Measurements from ENCODE around the gene TENM3. TPM values are rescaled to one million over a fixed set of nuclear protein-coding genes. Genes with fewer than 3 reads are reported as not detected.

Gene TENM3
- polyA plus RNA-seq, 2 donors: 0.20 to 0.39 TPM

GRCh38 chr4:182748283-182748682, 505.1 kb downstream of the TENM3 start:
- H3K4me3 ChIP-seq (ENCODE audit: low read depth in 1 of 2, low read length in 2 of 2): no peak overlapping the region
- no peaks in the 10 kb centered on the region for H3K4me1 ChIP-seq (ENCODE audit: control insufficient read depth in 2 of 2, insufficient read depth in 2 of 2, low read length in 1 of 2)
- no peaks in the 10 kb centered on the region for H3K36me3 ChIP-seq (ENCODE audit: control insufficient read depth in 2 of 2, insufficient read depth in 2 of 2, low read length in 1 of 2)
- H3K27ac ChIP-seq (ENCODE audit: low read depth in 2 of 2, low read length in 1 of 2): no peak overlapping the region
- WGBS, 2 donors: 78 to 82% methylated on average over 8 of the region's 8 CpGs
- no peaks in the 10 kb centered on the region for H3K9me3 ChIP-seq (ENCODE audit: control insufficient read depth in 2 of 2, insufficient read depth in 1 of 2, low read depth in 1 of 2, low read length in 1 of 2)
- H3K27me3 ChIP-seq (ENCODE audit: control insufficient read depth in 1 of 2, insufficient read depth in 2 of 2, low read length in 2 of 2): no peaks in the 10 kb centered on the region

GRCh38 chr4:182748949-182749348, 505.7 kb downstream of the TENM3 start:
- no peaks in the 10 kb centered on the region for H3K27me3 ChIP-seq (ENCODE audit: control insufficient read depth in 1 of 2, insufficient read depth in 2 of 2, low read length in 2 of 2)
- no peaks in the 10 kb centered on the region for H3K9me3 ChIP-seq (ENCODE audit: control insufficient read depth in 2 of 2, insufficient read depth in 1 of 2, low read depth in 1 of 2, low read length in 1 of 2)
- no peaks in the 10 kb centered on the region for H3K36me3 ChIP-seq (ENCODE audit: control insufficient read depth in 2 of 2, insufficient read depth in 2 of 2, low read length in 1 of 2)
- no peaks in the 10 kb centered on the region for H3K4me1 ChIP-seq (ENCODE audit: control insufficient read depth in 2 of 2, insufficient read depth in 2 of 2, low read length in 1 of 2)
- no peak overlapping the region for H3K4me3 ChIP-seq (ENCODE audit: low read depth in 1 of 2, low read length in 2 of 2)
- no peak overlapping the region for H3K27ac ChIP-seq (ENCODE audit: low read depth in 2 of 2, low read length in 1 of 2)
- 69 to 71% methylated on average over 2 of the region's 2 CpGs for WGBS, 2 donors

- 70 to 77% methylated on average over 1 of the region's 1 CpG for WGBS, 2 donors
- H3K4me3 ChIP-seq (ENCODE audit: low read depth in 1 of 2, low read length in 2 of 2): no peak overlapping the region
Measured at GRCh38 chr4:182749667-182750167, 506.5 kb downstream of the TENM3 start.

GRCh38 chr4:182752158-182752910, 509.1 kb downstream of the TENM3 start:
- 82 to 87% methylated on average over 2 of the region's 2 CpGs for WGBS, 2 donors
- Histone ChIP-seq H3K9me3 (ENCODE audit: control insufficient read depth in 2 of 2, insufficient read depth in 1 of 2, low read depth in 1 of 2, low read length in 1 of 2) (no peaks in the 10 kb centered on the region), H3K36me3 (ENCODE audit: control insufficient read depth in 2 of 2, insufficient read depth in 2 of 2, low read length in 1 of 2) (peaks cover 0 to 2% of the 10 kb centered on the region in 2 donors), H3K4me3 (ENCODE audit: low read depth in 1 of 2, low read length in 2 of 2) (no peak overlapping the region), H3K27ac (ENCODE audit: low read depth in 2 of 2, low read length in 1 of 2) (no peak overlapping the region), H3K27me3 (ENCODE audit: control insufficient read depth in 1 of 2, insufficient read depth in 2 of 2, low read length in 2 of 2) (no peaks in the 10 kb centered on the region), H3K4me1 (ENCODE audit: control insufficient read depth in 2 of 2, insufficient read depth in 2 of 2, low read length in 1 of 2) (no peaks in the 10 kb centered on the region)

More at GRCh38 chr4:182749667-182750167, 506.5 kb downstream of the TENM3 start:
- Histone ChIP-seq H3K36me3 (ENCODE audit: control insufficient read depth in 2 of 2, insufficient read depth in 2 of 2, low read length in 1 of 2) (peaks cover 0 to 2% of the 10 kb centered on the region in 2 donors), H3K27me3 (ENCODE audit: control insufficient read depth in 1 of 2, insufficient read depth in 2 of 2, low read length in 2 of 2) (no peaks in the 10 kb centered on the region), H3K4me1 (ENCODE audit: control insufficient read depth in 2 of 2, insufficient read depth in 2 of 2, low read length in 1 of 2) (no peaks in the 10 kb centered on the region), H3K9me3 (ENCODE audit: control insufficient read depth in 2 of 2, insufficient read depth in 1 of 2, low read depth in 1 of 2, low read length in 1 of 2) (no peaks in the 10 kb centered on the region), H3K27ac (ENCODE audit: low read depth in 2 of 2, low read length in 1 of 2) (no peak overlapping the region)

- 91% methylated on average over 5 of the region's 5 CpGs for WGBS, 2 donors
- Histone ChIP-seq H3K27me3 (ENCODE audit: control insufficient read depth in 1 of 2, insufficient read depth in 2 of 2, low read length in 2 of 2) (no peaks in the 10 kb centered on the region), H3K27ac (ENCODE audit: low read depth in 2 of 2, low read length in 1 of 2) (no peak overlapping the region), H3K9me3 (ENCODE audit: control insufficient read depth in 2 of 2, insufficient read depth in 1 of 2, low read depth in 1 of 2, low read length in 1 of 2) (no peaks in the 10 kb centered on the region), H3K36me3 (ENCODE audit: control insufficient read depth in 2 of 2, insufficient read depth in 2 of 2, low read length in 1 of 2) (peaks cover 0 to 2% of the 10 kb centered on the region in 2 donors), H3K4me1 (ENCODE audit: control insufficient read depth in 2 of 2, insufficient read depth in 2 of 2, low read length in 1 of 2) (no peaks in the 10 kb centered on the region), H3K4me3 (ENCODE audit: low read depth in 1 of 2, low read length in 2 of 2) (no peak overlapping the region)
Measured at GRCh38 chr4:182754895-182755294, 511.7 kb downstream of the TENM3 start.

- Histone ChIP-seq H3K27ac (ENCODE audit: low read depth in 2 of 2, low read length in 1 of 2) (no peak overlapping the region), H3K4me3 (ENCODE audit: low read depth in 1 of 2, low read length in 2 of 2) (no peak overlapping the region), H3K36me3 (ENCODE audit: control insufficient read depth in 2 of 2, insufficient read depth in 2 of 2, low read length in 1 of 2) (peaks cover 0 to 2% of the 10 kb centered on the region in 2 donors), H3K4me1 (ENCODE audit: control insufficient read depth in 2 of 2, insufficient read depth in 2 of 2, low read length in 1 of 2) (no peaks in the 10 kb centered on the region), H3K9me3 (ENCODE audit: control insufficient read depth in 2 of 2, insufficient read depth in 1 of 2, low read depth in 1 of 2, low read length in 1 of 2) (no peaks in the 10 kb centered on the region), H3K27me3 (ENCODE audit: control insufficient read depth in 1 of 2, insufficient read depth in 2 of 2, low read length in 2 of 2) (no peaks in the 10 kb centered on the region)
- WGBS, 2 donors: 88 to 91% methylated on average over 6 of the region's 6 CpGs
Measured at GRCh38 chr4:182756161-182756690, 513.0 kb downstream of the TENM3 start.

- H3K27ac ChIP-seq (ENCODE audit: low read depth in 2 of 2, low read length in 1 of 2): no peak overlapping the region
- H3K9me3 ChIP-seq (ENCODE audit: control insufficient read depth in 2 of 2, insufficient read depth in 1 of 2, low read depth in 1 of 2, low read length in 1 of 2): no peaks in the 10 kb centered on the region
- H3K4me1 ChIP-seq (ENCODE audit: control insufficient read depth in 2 of 2, insufficient read depth in 2 of 2, low read length in 1 of 2): no peaks in the 10 kb centered on the region
- no peak overlapping the region for H3K4me3 ChIP-seq (ENCODE audit: low read depth in 1 of 2, low read length in 2 of 2)
- WGBS, 2 donors: 80 to 83% methylated on average over 12 of the region's 12 CpGs
- no peaks in the 10 kb centered on the region for H3K27me3 ChIP-seq (ENCODE audit: control insufficient read depth in 1 of 2, insufficient read depth in 2 of 2, low read length in 2 of 2)
- H3K36me3 ChIP-seq (ENCODE audit: control insufficient read depth in 2 of 2, insufficient read depth in 2 of 2, low read length in 1 of 2): peaks cover 0 to 2% of the 10 kb centered on the region in 2 donors
Measured at GRCh38 chr4:182758273-182758672, 515.1 kb downstream of the TENM3 start.

- no peaks in the 10 kb centered on the region for H3K27me3 ChIP-seq (ENCODE audit: control insufficient read depth in 1 of 2, insufficient read depth in 2 of 2, low read length in 2 of 2)
- no peaks in the 10 kb centered on the region for H3K4me1 ChIP-seq (ENCODE audit: control insufficient read depth in 2 of 2, insufficient read depth in 2 of 2, low read length in 1 of 2)
- H3K9me3 ChIP-seq (ENCODE audit: control insufficient read depth in 2 of 2, insufficient read depth in 1 of 2, low read depth in 1 of 2, low read length in 1 of 2): no peaks in the 10 kb centered on the region
- H3K27ac ChIP-seq (ENCODE audit: low read depth in 2 of 2, low read length in 1 of 2): no peak overlapping the region
- H3K36me3 ChIP-seq (ENCODE audit: control insufficient read depth in 2 of 2, insufficient read depth in 2 of 2, low read length in 1 of 2): no peaks in the 10 kb centered on the region
- 87 to 92% methylated on average over 6 of the region's 6 CpGs for WGBS, 2 donors
- no peak overlapping the region for H3K4me3 ChIP-seq (ENCODE audit: low read depth in 1 of 2, low read length in 2 of 2)
Measured at GRCh38 chr4:182760551-182761043, 517.4 kb downstream of the TENM3 start.

GRCh38 chr4:182764137-182764536, 520.9 kb downstream of the TENM3 start:
- WGBS, 2 donors: 39 to 51% methylated on average over 4 of the region's 4 CpGs
- no peaks in the 10 kb centered on the region for H3K27me3 ChIP-seq (ENCODE audit: control insufficient read depth in 1 of 2, insufficient read depth in 2 of 2, low read length in 2 of 2)

More at GRCh38 chr4:182764137-182764536, 520.9 kb downstream of the TENM3 start:
- Histone ChIP-seq H3K9me3 (ENCODE audit: control insufficient read depth in 2 of 2, insufficient read depth in 1 of 2, low read depth in 1 of 2, low read length in 1 of 2) (no peaks in the 10 kb centered on the region), H3K27ac (ENCODE audit: low read depth in 2 of 2, low read length in 1 of 2) (no peak overlapping the region), H3K4me1 (ENCODE audit: control insufficient read depth in 2 of 2, insufficient read depth in 2 of 2, low read length in 1 of 2) (no peaks in the 10 kb centered on the region), H3K4me3 (ENCODE audit: low read depth in 1 of 2, low read length in 2 of 2) (no peak overlapping the region), H3K36me3 (ENCODE audit: control insufficient read depth in 2 of 2, insufficient read depth in 2 of 2, low read length in 1 of 2) (peaks cover 0 to 2% of the 10 kb centered on the region in 2 donors)
